Liver (tissue), 9 donors: ENCODE measurements around the gene HUNK. TPM values are rescaled to one million over a fixed set of nuclear protein-coding genes. Genes with fewer than 3 reads are reported as not detected.

Experiments used
- DNase-seq: peaks from one replicate; pipeline ENCODE4 v3.0.0-alpha.2; 2017; ENCODE audit warnings: low spot score
- H3K27ac ChIP-seq, 2 donors: one replicate each; pipeline ENCODE4 v1.7.0; 2013; ENCODE audit warnings: inconsistent platforms in 2 of 2, low read length in 2 of 2, control low read depth in 1 of 2, low read depth in 1 of 2, mild to moderate bottlenecking in 1 of 2
- H3K27me3 ChIP-seq, 4 donors: one replicate each; pipeline versions ENCODE4 v1.6.1 to v1.7.0; 2013; ENCODE audit warnings: low read length in 3 of 4, inconsistent platforms in 1 of 4, mild to moderate bottlenecking in 1 of 4, moderate library complexity in 1 of 4; ENCODE audit not compliant: control insufficient read depth in 4 of 4, insufficient read depth in 4 of 4
- H3K36me3 ChIP-seq, 4 donors: one replicate each; pipeline versions ENCODE4 v1.6.1 to v1.7.0; 2013; ENCODE audit warnings: low read length in 3 of 4, mild to moderate bottlenecking in 3 of 4, low read depth in 1 of 4, moderate library complexity in 1 of 4; ENCODE audit not compliant: control insufficient read depth in 4 of 4, insufficient read depth in 3 of 4
- H3K4me1 ChIP-seq, 4 donors: one replicate each; pipeline versions ENCODE4 v1.6.1 to v1.7.0; 2013; ENCODE audit warnings: low read length in 3 of 4, mild to moderate bottlenecking in 3 of 4, moderate library complexity in 1 of 4; ENCODE audit not compliant: control insufficient read depth in 4 of 4, insufficient read depth in 4 of 4
- H3K4me3 ChIP-seq, 3 donors: one replicate each; pipeline versions ENCODE4 v1.6.1 to v1.7.0; 2013; ENCODE audit warnings: low read length in 3 of 3, control low read depth in 1 of 3, low read depth in 1 of 3, mild to moderate bottlenecking in 1 of 3
- H3K9ac ChIP-seq, 2 donors: one replicate each; pipeline ENCODE4 v1.7.0; 2013; ENCODE audit warnings: low read length in 2 of 2, mild to moderate bottlenecking in 2 of 2, moderate library complexity in 2 of 2, control low read depth in 1 of 2, low read depth in 1 of 2
- H3K9me3 ChIP-seq, 4 donors: one replicate each; pipeline versions ENCODE4 v1.6.1 to v1.7.0; 2013; ENCODE audit warnings: low read length in 3 of 4; ENCODE audit not compliant: control insufficient read depth in 4 of 4
- EGR1 ChIP-seq, 2 donors: IDR thresholded peaks; 2 replicates each; pipeline ENCODE4 v1.6.1; 2016 to 2018; ENCODE audit warnings: antibody characterized with exemption in 2 of 2, low read depth in 2 of 2
- FOXA1 ChIP-seq: IDR thresholded peaks from 2 replicates; pipeline ENCODE4 v1.6.1; 2016; ENCODE audit warnings: antibody characterized with exemption
- FOXA2 ChIP-seq: IDR thresholded peaks from 2 replicates; pipeline ENCODE4 v1.6.1; 2016; ENCODE audit warnings: antibody characterized with exemption
- GABPA ChIP-seq, 2 donors: IDR thresholded peaks in 1 of 2; conservative IDR thresholded peaks in 1 of 2; 2 replicates each; pipeline ENCODE4 v1.6.1; 2016; ENCODE audit warnings: antibody characterized with exemption in 2 of 2, mild to moderate bottlenecking in 1 of 2, moderate library complexity in 1 of 2
- HNF4A ChIP-seq, 2 donors: conservative IDR thresholded peaks; 2 replicates each; pipeline ENCODE4 v1.6.1; 2016; ENCODE audit warnings: antibody characterized with exemption in 2 of 2, mild to moderate bottlenecking in 2 of 2
- HNF4G ChIP-seq: IDR thresholded peaks from 2 replicates; pipeline ENCODE4 v1.6.1; 2016; ENCODE audit warnings: antibody characterized with exemption
- JUND ChIP-seq, 2 donors: IDR thresholded peaks; 2 replicates each; pipeline ENCODE4 v1.6.1; 2016; ENCODE audit warnings: antibody characterized with exemption in 2 of 2
- NR2F2 ChIP-seq: IDR thresholded peaks from 2 replicates; pipeline ENCODE4 v1.6.1; 2016; ENCODE audit warnings: antibody characterized with exemption
- RAD21 ChIP-seq, 2 donors: IDR thresholded peaks; 2 replicates each; pipeline ENCODE4 v1.6.1; 2016; ENCODE audit warnings: antibody characterized with exemption in 2 of 2, mild to moderate bottlenecking in 2 of 2
- RXRA ChIP-seq, 2 donors: IDR thresholded peaks; 2 replicates each; pipeline ENCODE4 v1.6.1; 2017 to 2018; ENCODE audit warnings: antibody characterized with exemption in 2 of 2, mild to moderate bottlenecking in 1 of 2
- SP1 ChIP-seq: IDR thresholded peaks from 2 replicates; pipeline ENCODE4 v1.6.1; 2018; ENCODE audit warnings: antibody characterized with exemption, mild to moderate bottlenecking
- TAF1 ChIP-seq: conservative IDR thresholded peaks from 2 replicates; pipeline ENCODE4 v1.6.1; 2016; ENCODE audit warnings: antibody characterized with exemption, mild to moderate bottlenecking
- YY1 ChIP-seq: IDR thresholded peaks from 2 replicates; pipeline ENCODE4 v1.6.1; 2016; ENCODE audit warnings: antibody characterized with exemption, mild to moderate bottlenecking
- WGBS: extraction: QIAGEN DNeasy Blood & Tissue Kit; methylation state at CpG from one replicate; pipeline ENCODE4 v1.1.7; 2013; 5-methylcytosine and 5-hydroxymethylcytosine counted together
- polyA plus RNA-seq, 2 donors: library from polyadenylated mRNA; stranded (reverse) in 1 of 2; unstranded in 1 of 2; fragments of 200-250 nt in 1 of 2; fragments of >200 nt in 1 of 2; fragmentation: Nextera tagmentation in 1 of 2; extraction: Ambion mirVana in 1 of 2; gene quantifications; one replicate each; pipeline versions ENCODE4 v1.2.1 to v1.2.3, GENCODE V29; 2013 to 2015
- total RNA-seq, 2 donors: library from RNA; depleted of rRNA; stranded (reverse); fragments of >200 nt; gene quantifications; one replicate each; pipeline ENCODE4 v1.2.3, GENCODE V29; 2014
- TF ChIP-seq, protein P1 (sequence below): IDR thresholded peaks from 2 replicates; pipeline ENCODE4 v1.6.1; 2016; ENCODE audit warnings: antibody characterized with exemption
- TF ChIP-seq, protein P2 (sequence below): IDR thresholded peaks from 2 replicates; pipeline ENCODE4 v1.6.1; 2016; ENCODE audit warnings: antibody characterized with exemption
- TF ChIP-seq, protein P3 (sequence below): IDR thresholded peaks from 2 replicates; pipeline ENCODE4 v1.6.1; 2016; ENCODE audit warnings: antibody characterized with exemption
- TF ChIP-seq, protein P4 (sequence below): IDR thresholded peaks from 2 replicates; pipeline ENCODE4 v1.6.1; 2016; ENCODE audit warnings: antibody characterized with exemption, mild to moderate bottlenecking
- TF ChIP-seq, protein P5 (sequence below): fragments of 150-350 bp; IDR thresholded peaks from 2 replicates; pipeline ENCODE4 v1.5.1; 2017; ENCODE audit warnings: improper control_type of control experiment, low read depth, low read length; ENCODE audit not compliant: missing input control
- donor health status: healthy.
- donor health status: healthy.
- donor health status: healthy.
- donor health status: healthy.
- donor health status: healthy.

HUNK gene
- total and polyA plus RNA-seq, 4 donors: 0.11 to 0.92 (median 0.30) TPM

DNA sequence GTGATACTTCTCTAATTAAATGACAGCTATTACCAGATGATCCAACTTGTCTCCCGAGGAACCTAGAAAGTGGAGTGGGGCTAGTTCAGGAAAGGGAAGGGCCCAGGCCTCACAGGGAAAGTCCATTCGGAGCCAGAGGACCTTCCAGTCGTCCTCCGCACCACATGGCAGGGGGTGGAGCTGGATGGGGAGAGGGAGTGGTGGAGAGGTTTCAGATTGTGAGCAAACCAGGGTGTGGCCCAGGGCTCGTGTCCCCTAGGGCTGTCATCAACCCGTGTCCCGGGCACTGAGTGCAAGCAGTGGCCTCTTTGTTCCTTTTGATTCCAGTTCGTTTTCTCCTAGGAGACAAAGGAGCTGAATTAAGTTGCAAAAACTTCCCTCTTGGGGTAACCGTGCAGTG lies 114.9 kb downstream of the HUNK start:
- Histone ChIP-seq H3K36me3 (no peaks in the 10 kb centered on the region), H3K4me1 (peaks cover 0 to 35% (median 26%) of the 10 kb centered on the region in 4 donors), H3K27me3 (no peaks in the 10 kb centered on the region), H3K9me3 (no peaks in the 10 kb centered on the region), H3K27ac (no peak overlapping the region), H3K4me3 (no peak overlapping the region), H3K9ac (no peak overlapping the region)
- TF ChIP-seq, protein P1, sequence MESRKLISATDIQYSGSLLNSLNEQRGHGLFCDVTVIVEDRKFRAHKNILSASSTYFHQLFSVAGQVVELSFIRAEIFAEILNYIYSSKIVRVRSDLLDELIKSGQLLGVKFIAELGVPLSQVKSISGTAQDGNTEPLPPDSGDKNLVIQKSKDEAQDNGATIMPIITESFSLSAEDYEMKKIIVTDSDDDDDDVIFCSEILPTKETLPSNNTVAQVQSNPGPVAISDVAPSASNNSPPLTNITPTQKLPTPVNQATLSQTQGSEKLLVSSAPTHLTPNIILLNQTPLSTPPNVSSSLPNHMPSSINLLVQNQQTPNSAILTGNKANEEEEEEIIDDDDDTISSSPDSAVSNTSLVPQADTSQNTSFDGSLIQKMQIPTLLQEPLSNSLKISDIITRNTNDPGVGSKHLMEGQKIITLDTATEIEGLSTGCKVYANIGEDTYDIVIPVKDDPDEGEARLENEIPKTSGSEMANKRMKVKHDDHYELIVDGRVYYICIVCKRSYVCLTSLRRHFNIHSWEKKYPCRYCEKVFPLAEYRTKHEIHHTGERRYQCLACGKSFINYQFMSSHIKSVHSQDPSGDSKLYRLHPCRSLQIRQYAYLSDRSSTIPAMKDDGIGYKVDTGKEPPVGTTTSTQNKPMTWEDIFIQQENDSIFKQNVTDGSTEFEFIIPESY: no peak
- TF ChIP-seq EGR1 (IDR thresholded peaks at IDR 0.05; ENCODE audit: low read depth in 2 of 2) (no peak), RXRA (IDR thresholded peaks at IDR 0.05) (no peak), NR2F2 (no peak), YY1 (no peak), FOXA1 (no peak), TAF1 (no peak), SP1 (no peak), JUND (IDR thresholded peaks at IDR 0.05) (no peak), GABPA (IDR thresholded peaks at IDR 0.05 in 1 of 2, conservative IDR thresholded peaks at IDR 0.05 in 1 of 2) (no peak), RAD21 (IDR thresholded peaks at IDR 0.05) (no peak), FOXA2 (no peak), HNF4A (conservative IDR thresholded peaks at IDR 0.05) (no peak), HNF4G (no peak)
- TF ChIP-seq, protein P2, sequence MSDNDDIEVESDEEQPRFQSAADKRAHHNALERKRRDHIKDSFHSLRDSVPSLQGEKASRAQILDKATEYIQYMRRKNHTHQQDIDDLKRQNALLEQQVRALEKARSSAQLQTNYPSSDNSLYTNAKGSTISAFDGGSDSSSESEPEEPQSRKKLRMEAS: no peak
- TF ChIP-seq, protein P3, sequence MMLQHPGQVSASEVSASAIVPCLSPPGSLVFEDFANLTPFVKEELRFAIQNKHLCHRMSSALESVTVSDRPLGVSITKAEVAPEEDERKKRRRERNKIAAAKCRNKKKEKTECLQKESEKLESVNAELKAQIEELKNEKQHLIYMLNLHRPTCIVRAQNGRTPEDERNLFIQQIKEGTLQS: no peak
- TF ChIP-seq, protein P4, sequence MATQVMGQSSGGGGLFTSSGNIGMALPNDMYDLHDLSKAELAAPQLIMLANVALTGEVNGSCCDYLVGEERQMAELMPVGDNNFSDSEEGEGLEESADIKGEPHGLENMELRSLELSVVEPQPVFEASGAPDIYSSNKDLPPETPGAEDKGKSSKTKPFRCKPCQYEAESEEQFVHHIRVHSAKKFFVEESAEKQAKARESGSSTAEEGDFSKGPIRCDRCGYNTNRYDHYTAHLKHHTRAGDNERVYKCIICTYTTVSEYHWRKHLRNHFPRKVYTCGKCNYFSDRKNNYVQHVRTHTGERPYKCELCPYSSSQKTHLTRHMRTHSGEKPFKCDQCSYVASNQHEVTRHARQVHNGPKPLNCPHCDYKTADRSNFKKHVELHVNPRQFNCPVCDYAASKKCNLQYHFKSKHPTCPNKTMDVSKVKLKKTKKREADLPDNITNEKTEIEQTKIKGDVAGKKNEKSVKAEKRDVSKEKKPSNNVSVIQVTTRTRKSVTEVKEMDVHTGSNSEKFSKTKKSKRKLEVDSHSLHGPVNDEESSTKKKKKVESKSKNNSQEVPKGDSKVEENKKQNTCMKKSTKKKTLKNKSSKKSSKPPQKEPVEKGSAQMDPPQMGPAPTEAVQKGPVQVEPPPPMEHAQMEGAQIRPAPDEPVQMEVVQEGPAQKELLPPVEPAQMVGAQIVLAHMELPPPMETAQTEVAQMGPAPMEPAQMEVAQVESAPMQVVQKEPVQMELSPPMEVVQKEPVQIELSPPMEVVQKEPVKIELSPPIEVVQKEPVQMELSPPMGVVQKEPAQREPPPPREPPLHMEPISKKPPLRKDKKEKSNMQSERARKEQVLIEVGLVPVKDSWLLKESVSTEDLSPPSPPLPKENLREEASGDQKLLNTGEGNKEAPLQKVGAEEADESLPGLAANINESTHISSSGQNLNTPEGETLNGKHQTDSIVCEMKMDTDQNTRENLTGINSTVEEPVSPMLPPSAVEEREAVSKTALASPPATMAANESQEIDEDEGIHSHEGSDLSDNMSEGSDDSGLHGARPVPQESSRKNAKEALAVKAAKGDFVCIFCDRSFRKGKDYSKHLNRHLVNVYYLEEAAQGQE: no peak
- TF ChIP-seq, protein P5, sequence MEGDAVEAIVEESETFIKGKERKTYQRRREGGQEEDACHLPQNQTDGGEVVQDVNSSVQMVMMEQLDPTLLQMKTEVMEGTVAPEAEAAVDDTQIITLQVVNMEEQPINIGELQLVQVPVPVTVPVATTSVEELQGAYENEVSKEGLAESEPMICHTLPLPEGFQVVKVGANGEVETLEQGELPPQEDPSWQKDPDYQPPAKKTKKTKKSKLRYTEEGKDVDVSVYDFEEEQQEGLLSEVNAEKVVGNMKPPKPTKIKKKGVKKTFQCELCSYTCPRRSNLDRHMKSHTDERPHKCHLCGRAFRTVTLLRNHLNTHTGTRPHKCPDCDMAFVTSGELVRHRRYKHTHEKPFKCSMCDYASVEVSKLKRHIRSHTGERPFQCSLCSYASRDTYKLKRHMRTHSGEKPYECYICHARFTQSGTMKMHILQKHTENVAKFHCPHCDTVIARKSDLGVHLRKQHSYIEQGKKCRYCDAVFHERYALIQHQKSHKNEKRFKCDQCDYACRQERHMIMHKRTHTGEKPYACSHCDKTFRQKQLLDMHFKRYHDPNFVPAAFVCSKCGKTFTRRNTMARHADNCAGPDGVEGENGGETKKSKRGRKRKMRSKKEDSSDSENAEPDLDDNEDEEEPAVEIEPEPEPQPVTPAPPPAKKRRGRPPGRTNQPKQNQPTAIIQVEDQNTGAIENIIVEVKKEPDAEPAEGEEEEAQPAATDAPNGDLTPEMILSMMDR: no peak
- DNase-seq: no peak
- WGBS: 75% methylated on average over 9 of the region's 9 CpGs
